HL-60 (cell line): ENCODE data around the gene SGK1.

Experiments
- POLR2AphosphoS5 ChIP-seq: IDR thresholded peaks from 2 replicates; pipeline ENCODE4 v1.6.1; 2012; ENCODE audit warnings: low read depth
- TF ChIP-seq, protein P1 (sequence below): IDR thresholded peaks from one replicate; pipeline ENCODE4 v1.5.1; 2011; ENCODE audit warnings: low read length, control low read depth, inconsistent platforms; ENCODE audit not compliant: insufficient read depth

DNA sequence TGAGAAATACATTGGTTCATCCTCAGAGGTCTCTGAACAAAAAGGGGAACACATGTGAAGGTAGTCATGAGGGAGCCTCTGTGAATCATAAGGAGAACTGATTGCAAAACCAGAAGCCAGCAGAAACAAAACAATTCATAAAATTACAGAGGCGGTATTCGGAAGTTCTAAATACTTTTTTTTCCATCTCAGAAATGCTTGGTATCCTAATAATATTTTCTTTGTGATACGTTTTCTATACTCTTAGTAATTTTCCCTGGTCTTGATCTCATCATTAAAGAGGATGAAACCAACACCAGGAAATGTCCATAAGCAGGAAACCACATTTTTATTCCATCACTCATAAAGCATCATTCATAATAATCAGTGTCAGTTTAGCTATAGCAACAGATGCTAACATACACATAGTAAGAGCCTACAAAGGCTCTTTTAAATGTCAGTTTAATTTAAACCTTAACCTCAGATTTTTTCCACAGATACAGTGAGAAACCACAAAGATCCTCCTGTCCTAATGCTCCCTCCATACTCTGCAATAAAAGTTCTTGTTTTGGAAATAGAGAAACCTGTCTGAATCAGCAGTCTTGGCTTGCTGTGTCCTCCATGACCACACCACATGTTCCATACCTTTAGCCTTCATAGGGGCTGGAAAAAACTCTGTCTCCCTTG lies 29.2 kb downstream of the SGK1 start:
- TF ChIP-seq, protein P1, sequence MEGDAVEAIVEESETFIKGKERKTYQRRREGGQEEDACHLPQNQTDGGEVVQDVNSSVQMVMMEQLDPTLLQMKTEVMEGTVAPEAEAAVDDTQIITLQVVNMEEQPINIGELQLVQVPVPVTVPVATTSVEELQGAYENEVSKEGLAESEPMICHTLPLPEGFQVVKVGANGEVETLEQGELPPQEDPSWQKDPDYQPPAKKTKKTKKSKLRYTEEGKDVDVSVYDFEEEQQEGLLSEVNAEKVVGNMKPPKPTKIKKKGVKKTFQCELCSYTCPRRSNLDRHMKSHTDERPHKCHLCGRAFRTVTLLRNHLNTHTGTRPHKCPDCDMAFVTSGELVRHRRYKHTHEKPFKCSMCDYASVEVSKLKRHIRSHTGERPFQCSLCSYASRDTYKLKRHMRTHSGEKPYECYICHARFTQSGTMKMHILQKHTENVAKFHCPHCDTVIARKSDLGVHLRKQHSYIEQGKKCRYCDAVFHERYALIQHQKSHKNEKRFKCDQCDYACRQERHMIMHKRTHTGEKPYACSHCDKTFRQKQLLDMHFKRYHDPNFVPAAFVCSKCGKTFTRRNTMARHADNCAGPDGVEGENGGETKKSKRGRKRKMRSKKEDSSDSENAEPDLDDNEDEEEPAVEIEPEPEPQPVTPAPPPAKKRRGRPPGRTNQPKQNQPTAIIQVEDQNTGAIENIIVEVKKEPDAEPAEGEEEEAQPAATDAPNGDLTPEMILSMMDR, result no peak
- TF ChIP-seq POLR2AphosphoS5, result no peak
